Aorta (tissue), 5 donors: ENCODE measurements around the gene POLR1F. TPM values are rescaled to one million over a fixed set of nuclear protein-coding genes. Genes with fewer than 3 reads are reported as not detected.
A peak's percentile ranks its signal among the peaks of the same experiment; 100 is the strongest.

ENCODE experiments used
- ATAC-seq: fragments of 200-7000 bp; cut with Tn5 transposase; one replicate; pipeline ENCODE4 v1.9.1; 2022; ENCODE audit warnings: moderate library complexity; ENCODE audit not compliant: low FRiP score
- DNase-seq, 2 donors: peaks; one replicate each; pipeline ENCODE4 v3.0.0-alpha.2; 2020
- H3K27ac ChIP-seq, 2 donors: one replicate each; pipeline ENCODE4 v1.5.1; 2013; ENCODE audit warnings: low read length in 2 of 2, mild to moderate bottlenecking in 2 of 2, moderate library complexity in 2 of 2, control low read depth in 1 of 2, inconsistent platforms in 1 of 2, low read depth in 1 of 2
- H3K27me3 ChIP-seq, 2 donors: one replicate each; pipeline ENCODE4 v1.6.1; 2013; ENCODE audit warnings: control low read depth in 1 of 2, low read length in 1 of 2, mild to moderate bottlenecking in 1 of 2, moderate library complexity in 1 of 2; ENCODE audit not compliant: insufficient read depth in 2 of 2, control insufficient read depth in 1 of 2
- H3K36me3 ChIP-seq, 2 donors: one replicate each; pipeline ENCODE4 v1.6.1; 2013; ENCODE audit warnings: control low read depth in 1 of 2, low read length in 1 of 2, mild to moderate bottlenecking in 1 of 2; ENCODE audit not compliant: insufficient read depth in 2 of 2, control insufficient read depth in 1 of 2
- H3K4me1 ChIP-seq, 2 donors: one replicate each; pipeline ENCODE4 v1.6.1; 2013; ENCODE audit warnings: low read length in 2 of 2, control low read depth in 1 of 2, mild to moderate bottlenecking in 1 of 2, moderate library complexity in 1 of 2; ENCODE audit not compliant: insufficient read depth in 2 of 2, control insufficient read depth in 1 of 2
- H3K4me3 ChIP-seq, 2 donors: one replicate each; pipeline ENCODE4 v1.5.1; 2013; ENCODE audit warnings: low read length in 2 of 2, control low read depth in 1 of 2, mild to moderate bottlenecking in 1 of 2
- H3K9me3 ChIP-seq: one replicate; pipeline ENCODE4 v1.6.1; 2013; ENCODE audit warnings: mild to moderate bottlenecking, low read length; ENCODE audit not compliant: control insufficient read depth
- WGBS, 2 donors: extraction: QIAGEN DNeasy Blood & Tissue Kit; methylation state at CpG; one replicate each; pipeline ENCODE4 v1.1.7; 2013; 5-methylcytosine and 5-hydroxymethylcytosine counted together
- intact Hi-C, 2 donors: fragments of 100-400 bp; cut with DNase I; formaldehyde crosslinking; loops; one replicate each; pipeline versions ENCODE4 v1.14.2 to v1.15.0; 2022
- polyA plus RNA-seq, 2 donors: library from polyadenylated mRNA; stranded (reverse); fragments of 200-250 nt; gene quantifications; one replicate each; pipeline ENCODE4 v1.2.3, GENCODE V29; 2013
- total RNA-seq, 2 donors: library from RNA; stranded (reverse); fragmentation: NEBNext Ultra II Directional; extraction: Animal tissue kit (Norgen Biotek cat#: 25700); gene quantifications; one replicate each; pipeline ENCODE4 v1.2.1, GENCODE V29; 2021
- donor health status: healthy with polysubstance abuse.
- donor health status: Bipolar disorder and iron deficiency.
- donor health status: DM: no; HTN: no; CAD: no.
- donor health status: DM: no; HTN: no; CAD: no.
- donor health status: DM: yes; HTN: yes; CAD: no.

The POLR1F gene
- total and polyA plus RNA-seq, 4 donors, result 3.8 to 14.1 (median 8.3) TPM

GRCh38 chr7:19715499-19715898 is 6.7 kb upstream of the POLR1F start:
- 50 to 54% methylated on average over 1 of the region's 1 CpG for WGBS, 2 donors
- Histone ChIP-seq H3K4me1 (no peaks in the 10 kb centered on the region), H3K4me3 (no peak overlapping the region), H3K9me3 (no peaks in the 10 kb centered on the region), H3K36me3 (no peaks in the 10 kb centered on the region), H3K27ac (no peak overlapping the region), H3K27me3 (no peaks in the 10 kb centered on the region)
- no peak for DNase-seq
- intact Hi-C loops, result no loop called here
- ATAC-seq, result no peak

GRCh38 chr7:19713676-19714075 is 4.8 kb upstream of the POLR1F start:
- no peak overlapping the region for H3K4me3 ChIP-seq
- no peaks in the 10 kb centered on the region for H3K4me1 ChIP-seq
- DNase-seq (no peak), ATAC-seq (no peak)
- no peaks in the 10 kb centered on the region for H3K36me3 ChIP-seq
- no peaks in the 10 kb centered on the region for H3K27me3 ChIP-seq
- H3K27ac ChIP-seq, result no peak overlapping the region
- H3K9me3 ChIP-seq, result no peaks in the 10 kb centered on the region
- intact Hi-C loops, result loop anchor here (2.0 to 5.0 kb wide), 2 partner anchors 884 to 885 kb away; no protein-coding TSS in a partner anchor
- WGBS, 2 donors, result 28 to 30% methylated on average over 1 of the region's 1 CpG

DNA sequence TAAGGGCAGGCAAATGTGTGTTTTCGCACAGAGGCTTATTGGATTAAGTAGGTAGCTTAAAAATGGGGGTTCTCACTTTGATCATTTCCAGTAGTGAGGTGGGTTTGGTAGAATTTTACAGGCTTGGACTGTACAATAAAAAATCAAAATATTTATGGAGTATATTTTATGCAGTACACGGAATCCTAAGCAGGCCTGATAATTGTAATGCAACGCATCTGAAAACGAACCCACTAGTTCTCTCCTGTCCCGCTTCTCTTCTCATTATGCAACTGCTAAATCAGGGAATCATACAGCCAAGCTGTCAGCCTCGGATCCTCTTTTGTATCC is 377 bp upstream of the POLR1F start:
- H3K9me3 ChIP-seq, result no peaks in the 10 kb centered on the region
- ATAC-seq (no peak), DNase-seq (no peak)
- peak overlapping the region in 1 of 2 donors; percentile 12 for H3K27ac ChIP-seq
- intact Hi-C loops, result no loop called here
- H3K4me1 ChIP-seq, result no peaks in the 10 kb centered on the region
- 43 to 48% methylated on average over 6 of the region's 6 CpGs for WGBS, 2 donors
- no peaks in the 10 kb centered on the region for H3K27me3 ChIP-seq
- no peaks in the 10 kb centered on the region for H3K36me3 ChIP-seq
- no peak overlapping the region for H3K4me3 ChIP-seq

- intact Hi-C loops, result no loop called here
- no peak for ATAC-seq
- H3K36me3 ChIP-seq, result no peaks in the 10 kb centered on the region
- H3K27ac ChIP-seq, result no peak overlapping the region
- no peaks in the 10 kb centered on the region for H3K4me1 ChIP-seq
- no peak overlapping the region for H3K4me3 ChIP-seq
- DNase-seq, result no peak
- 36 to 44% methylated on average over 3 of the region's 3 CpGs for WGBS, 2 donors
- no peaks in the 10 kb centered on the region for H3K9me3 ChIP-seq
- H3K27me3 ChIP-seq, result no peaks in the 10 kb centered on the region
These were observed 1.6 kb downstream of the POLR1F start for GRCh38 chr7:19707240-19707639.

DNA sequence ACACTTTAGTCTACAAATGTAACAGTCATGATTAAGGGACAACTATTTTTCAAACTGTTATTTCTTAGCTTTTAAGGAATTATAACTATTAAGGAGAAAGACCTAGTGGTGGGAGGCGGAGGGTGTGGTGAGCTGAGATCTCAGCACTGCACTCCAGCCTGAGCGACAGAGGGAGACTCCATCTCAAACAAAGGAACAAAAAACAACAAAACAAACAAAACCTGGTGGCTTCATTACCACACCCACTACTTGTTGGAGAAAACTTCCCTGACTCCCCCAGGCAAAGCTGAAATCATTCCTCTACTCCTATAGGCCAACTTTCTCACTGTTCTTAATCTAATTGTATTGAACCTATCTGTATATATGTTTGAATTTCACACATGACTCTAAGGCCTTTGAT is 3.2 kb downstream of the POLR1F start:
- DNase-seq, result no peak
- WGBS, 2 donors, result 72 to 74% methylated on average over 2 of the region's 2 CpGs
- no peak for ATAC-seq
- Histone ChIP-seq H3K4me1 (no peaks in the 10 kb centered on the region), H3K27me3 (no peaks in the 10 kb centered on the region), H3K4me3 (no peak overlapping the region), H3K36me3 (no peaks in the 10 kb centered on the region), H3K27ac (no peak overlapping the region), H3K9me3 (no peaks in the 10 kb centered on the region)
- intact Hi-C loops, result no loop called here

- Histone ChIP-seq H3K9me3 (no peaks in the 10 kb centered on the region), H3K4me3 (no peak overlapping the region), H3K27me3 (no peaks in the 10 kb centered on the region), H3K4me1 (no peaks in the 10 kb centered on the region), H3K27ac (no peak overlapping the region), H3K36me3 (peaks cover 0 to 2% of the 10 kb centered on the region in 2 donors)
- intact Hi-C loops, result no loop called here
- ATAC-seq (no peak), DNase-seq (no peak)
- WGBS, 2 donors, result 71 to 73% methylated on average over 4 of the region's 4 CpGs
These were observed 7.4 kb downstream of the POLR1F start for GRCh38 chr7:19701471-19701870.

DNA sequence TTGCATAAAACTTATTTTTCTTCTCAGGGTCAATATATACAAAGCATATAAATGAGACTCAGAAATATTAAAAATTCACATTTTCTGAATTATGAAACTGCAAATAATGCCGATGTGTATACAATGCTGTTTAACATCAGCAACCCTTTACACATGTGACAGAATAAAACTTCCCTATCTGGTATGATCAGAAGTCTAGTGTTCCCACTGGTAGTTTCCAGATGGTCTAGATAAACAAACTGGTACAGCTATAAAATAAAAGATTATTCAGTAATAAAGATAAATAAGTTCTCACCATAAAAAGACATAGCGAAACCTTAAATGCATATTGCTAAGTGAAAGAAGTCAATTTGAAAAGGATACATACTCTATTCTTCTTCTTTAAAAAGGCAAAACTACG is 7.9 kb downstream of the POLR1F start:
- intact Hi-C loops, result no loop called here
- DNase-seq (no peak), ATAC-seq (no peak)
- Histone ChIP-seq H3K4me1 (no peaks in the 10 kb centered on the region), H3K27me3 (no peaks in the 10 kb centered on the region), H3K36me3 (peaks cover 0 to 2% of the 10 kb centered on the region in 2 donors), H3K4me3 (no peak overlapping the region), H3K27ac (no peak overlapping the region), H3K9me3 (no peaks in the 10 kb centered on the region)
- 93 to 95% methylated on average over 3 of the region's 3 CpGs for WGBS, 2 donors

DNA sequence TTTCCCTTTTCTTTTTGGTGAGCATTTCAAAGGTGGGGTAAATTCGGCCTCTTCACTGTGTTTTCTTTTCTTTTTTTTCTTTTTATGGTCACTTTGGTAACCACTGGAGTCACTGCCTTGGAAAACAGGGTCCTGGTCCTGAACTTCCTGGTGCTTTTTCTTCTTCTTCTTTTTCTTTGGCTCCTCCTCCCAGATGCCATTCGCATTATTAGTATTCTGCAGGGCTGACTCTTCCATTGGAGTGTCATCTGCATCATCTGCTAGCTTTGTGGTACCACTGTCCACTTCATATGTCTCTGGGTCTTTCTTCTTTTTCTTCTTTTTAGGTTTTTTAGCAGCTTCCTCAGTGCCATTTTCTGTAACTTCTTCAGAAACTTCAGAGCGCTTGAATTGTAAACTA is 10.5 kb downstream of the POLR1F start:
- Histone ChIP-seq H3K27ac (no peak overlapping the region), H3K27me3 (no peaks in the 10 kb centered on the region), H3K4me1 (no peaks in the 10 kb centered on the region), H3K36me3 (peaks cover 0 to 2% of the 10 kb centered on the region in 2 donors), H3K9me3 (no peaks in the 10 kb centered on the region), H3K4me3 (no peak overlapping the region)
- ATAC-seq (no peak), DNase-seq (no peak)
- intact Hi-C loops, result no loop called here
- 84 to 87% methylated on average over 3 of the region's 3 CpGs for WGBS, 2 donors

DNA sequence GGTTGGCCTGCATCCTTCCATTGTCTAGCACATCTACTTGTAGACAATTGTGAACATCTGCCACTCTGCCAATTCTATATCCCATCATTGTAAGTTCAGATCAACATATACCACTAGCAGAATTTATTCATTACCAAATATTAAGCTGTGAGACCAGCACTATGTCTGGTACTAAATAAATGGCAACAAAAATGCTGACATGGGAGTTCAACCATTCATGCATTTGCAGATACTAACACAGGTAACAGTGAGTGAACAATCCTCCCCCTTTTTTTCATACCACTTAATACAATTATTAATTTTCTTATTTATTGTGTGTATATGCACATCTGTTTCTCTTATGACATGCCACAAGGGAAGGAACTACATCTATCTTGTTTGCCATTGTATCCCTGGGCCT is 11.9 kb downstream of the POLR1F start:
- ATAC-seq (no peak), DNase-seq (no peak)
- intact Hi-C loops, result no loop called here
- Histone ChIP-seq H3K27ac (no peak overlapping the region), H3K27me3 (no peaks in the 10 kb centered on the region), H3K4me1 (no peaks in the 10 kb centered on the region), H3K36me3 (peaks cover 0 to 2% of the 10 kb centered on the region in 2 donors), H3K9me3 (no peaks in the 10 kb centered on the region), H3K4me3 (no peak overlapping the region)
